ENCODE results near the gene PRMT2. TPM values are rescaled to one million over a fixed set of nuclear protein-coding genes. Genes with fewer than 3 reads are reported as not detected.
"Not testable (repeated sequence)": the region's sequence is repeated elsewhere in the genome, so short reads cannot be mapped to it uniquely, and the experiment has no call there.

Gene PRMT2
- total RNA-seq, 2 experiments from 2014 or later, result 60.9 to 74.1 TPM

GRCh38 chr21:46662765-46663500 lies 27.5 kb downstream of the PRMT2 start:
- H3K27ac Mint-ChIP-seq, result no peak overlapping the region
- no peak overlapping the region for H3K4me3 Mint-ChIP-seq
- CTCF ChIA-PET, result no interaction called here

DNA sequence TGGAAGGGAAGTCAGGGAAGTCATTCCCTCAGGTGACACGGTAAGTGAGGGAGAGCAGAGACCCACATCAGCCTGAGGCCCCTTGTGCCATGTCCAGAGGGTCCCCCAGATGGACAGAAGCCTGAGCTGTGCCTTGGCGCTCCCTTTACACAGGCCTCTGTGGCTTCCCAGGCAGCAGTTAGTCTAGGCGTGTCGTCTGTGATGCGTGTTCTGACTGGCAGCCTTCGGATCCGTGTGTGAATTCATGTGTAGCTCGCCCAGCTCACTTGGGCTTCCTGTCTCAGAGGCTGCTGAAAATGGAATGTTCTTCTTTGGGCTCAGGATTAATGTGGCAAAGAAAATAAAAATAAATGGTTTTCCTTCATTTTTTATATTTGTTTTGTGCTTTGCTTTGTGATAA lies 28.3 kb downstream of the PRMT2 start:
- CTCF ChIA-PET, result no interaction called here
- H3K27me3 Mint-ChIP-seq, result no peaks in the 10 kb centered on the region
- no peak overlapping the region for H3K4me3 Mint-ChIP-seq
- POLR2A ChIA-PET, result no interaction called here
- H3K4me1 Mint-ChIP-seq, result peaks cover 16% of the 10 kb centered on the region
- H3K9me3 Mint-ChIP-seq (ENCODE audit: low read depth), result no peaks in the 10 kb centered on the region
- peaks cover 18% of the 10 kb centered on the region for H3K36me3 Mint-ChIP-seq (ENCODE audit: low read depth)
- no peak for ATAC-seq
- DNase-seq, result no peak
- no peak overlapping the region for H3K27ac Mint-ChIP-seq
- intact Hi-C loops (cut with DNase I, micrococcal nuclease), result no loop called here

More at GRCh38 chr21:46662765-46663500, 27.5 kb downstream of the PRMT2 start:
- Mint-ChIP-seq H3K27me3 (no peaks in the 10 kb centered on the region), H3K4me1 (peaks cover 15% of the 10 kb centered on the region), H3K36me3 (ENCODE audit: low read depth) (peaks cover 23% of the 10 kb centered on the region), H3K9me3 (ENCODE audit: low read depth) (no peaks in the 10 kb centered on the region)
- POLR2A ChIA-PET, result no interaction called here
- intact Hi-C loops (cut with DNase I, micrococcal nuclease), result no loop called here
- no peak for DNase-seq
- no peak for ATAC-seq

- DNase-seq, result no peak
- POLR2A ChIA-PET, result no interaction called here
Measured at GRCh38 chr21:46664316-46664995, 29.0 kb downstream of the PRMT2 start.

DNA sequence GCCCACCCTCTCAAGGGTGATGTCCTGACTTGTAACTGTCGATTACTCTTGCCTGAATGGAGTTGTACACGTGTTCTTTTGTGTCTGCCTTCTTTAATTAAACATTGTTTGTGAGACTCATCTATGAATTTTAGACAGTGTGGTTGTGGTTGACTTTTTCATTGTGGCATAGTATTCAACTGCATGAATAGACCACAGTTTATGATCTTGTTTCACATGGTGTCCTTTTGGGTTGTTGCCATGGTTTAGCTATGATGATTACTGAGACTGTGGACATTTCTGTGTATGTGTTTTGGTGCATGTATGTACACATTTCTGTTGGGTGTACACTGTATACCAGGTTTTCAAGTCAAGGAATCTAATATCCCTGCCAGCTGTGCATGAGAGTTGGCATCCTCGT lies 30.1 kb downstream of the PRMT2 start:
- no peak for ATAC-seq
- ChIA-PET CTCF (interaction anchor here (0.6 to 1.1 kb wide), 3 partner anchors 25 to 398 kb away, joined by 3 to 4 read pairs (median 3); no protein-coding TSS in a partner anchor), POLR2A (interaction anchor here (0.6 kb wide), 1 partner anchor 84 kb away, joined by 3 read pairs; no protein-coding TSS in a partner anchor)
- no peaks in the 10 kb centered on the region for H3K27me3 Mint-ChIP-seq
- H3K4me3 Mint-ChIP-seq, result no peak overlapping the region
- H3K36me3 Mint-ChIP-seq (ENCODE audit: low read depth), result peaks cover 16% of the 10 kb centered on the region
- intact Hi-C loops (cut with DNase I, micrococcal nuclease), result no loop called here
- peaks cover 11% of the 10 kb centered on the region for H3K4me1 Mint-ChIP-seq
- H3K9me3 Mint-ChIP-seq (ENCODE audit: low read depth), result no peaks in the 10 kb centered on the region
- no peak overlapping the region for H3K27ac Mint-ChIP-seq
- no peak for DNase-seq

More at GRCh38 chr21:46664316-46664995, 29.0 kb downstream of the PRMT2 start:
- ATAC-seq, result no peak
- peaks cover 17% of the 10 kb centered on the region for H3K36me3 Mint-ChIP-seq (ENCODE audit: low read depth)
- no peaks in the 10 kb centered on the region for H3K27me3 Mint-ChIP-seq
- no peak overlapping the region for H3K4me3 Mint-ChIP-seq
- H3K4me1 Mint-ChIP-seq, result peaks cover 16% of the 10 kb centered on the region
- intact Hi-C loops (cut with DNase I, micrococcal nuclease), result no loop called here
- no peak overlapping the region for H3K27ac Mint-ChIP-seq
- CTCF ChIA-PET, result no interaction called here
- H3K9me3 Mint-ChIP-seq (ENCODE audit: low read depth), result no peaks in the 10 kb centered on the region

DNA sequence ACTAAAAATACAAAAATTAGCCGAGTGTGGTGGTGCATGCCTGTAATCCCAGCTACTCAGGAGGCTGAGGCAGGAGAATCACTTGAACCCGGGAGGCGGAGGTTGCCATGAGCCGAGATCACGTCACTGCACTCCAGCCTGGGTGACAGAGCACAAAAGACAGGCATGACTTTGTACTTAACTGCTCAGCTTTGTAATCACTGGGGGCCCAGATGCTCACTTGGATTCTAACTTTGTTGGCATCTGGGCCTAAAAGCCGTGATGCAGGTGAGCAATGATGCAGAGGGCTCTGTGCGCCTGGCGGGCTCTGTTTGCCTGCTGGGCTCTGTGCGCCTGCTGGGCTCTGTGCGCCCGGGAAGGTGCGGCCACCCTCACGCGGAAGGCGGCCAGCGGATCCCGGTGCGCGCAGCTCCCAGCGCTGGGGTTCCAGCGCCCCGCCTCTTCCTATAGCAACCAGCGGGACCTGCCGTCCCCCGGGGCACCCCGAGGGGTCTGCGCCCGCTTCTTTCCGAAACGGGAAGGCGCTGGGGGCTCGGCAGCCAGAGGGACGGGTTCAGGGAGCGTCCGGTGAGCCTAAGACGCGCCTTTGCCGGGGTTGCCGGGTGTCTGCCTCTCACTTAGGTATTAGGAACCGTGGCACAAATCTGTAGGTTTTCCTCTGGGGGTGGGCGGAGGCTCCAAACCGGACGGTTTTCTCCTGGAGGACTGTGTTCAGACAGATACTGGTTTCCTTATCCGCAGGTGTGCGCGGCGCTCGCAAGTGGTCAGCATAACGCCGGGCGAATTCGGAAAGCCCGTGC lies 31.7 kb downstream of the PRMT2 start:
- ChIA-PET POLR2A (no interaction called here), CTCF (interaction anchor here (1.0 to 1.2 kb wide), 4 partner anchors 9 to 204 kb away, joined by 3 to 5 read pairs (median 4); no protein-coding TSS in a partner anchor)
- H3K36me3 Mint-ChIP-seq (ENCODE audit: low read depth), result peaks cover 14% of the 10 kb centered on the region
- ATAC-seq (peak; percentile 56), DNase-seq (peak; percentile 40)
- H3K27ac Mint-ChIP-seq, result no peak overlapping the region
- peak overlapping the region; percentile 79 for H3K4me3 Mint-ChIP-seq
- intact Hi-C loops (cut with DNase I, micrococcal nuclease), result no loop called here
- no peaks in the 10 kb centered on the region for H3K27me3 Mint-ChIP-seq
- H3K4me1 Mint-ChIP-seq, result peaks cover 7% of the 10 kb centered on the region
- no peaks in the 10 kb centered on the region for H3K9me3 Mint-ChIP-seq (ENCODE audit: low read depth)

- H3K27ac Mint-ChIP-seq, result no peak overlapping the region
- POLR2A ChIA-PET, result no interaction called here
- intact Hi-C loops (cut with DNase I, micrococcal nuclease), result no loop called here
- H3K4me1 Mint-ChIP-seq, result peaks cover 7% of the 10 kb centered on the region
- CTCF ChIA-PET, result interaction anchor here (1.0 to 1.2 kb wide), 2 partner anchors 10 to 22 kb away, joined by 3 to 4 read pairs; no protein-coding TSS in a partner anchor
- ATAC-seq (peak; percentile 57), DNase-seq (peak; percentile 27)
- H3K36me3 Mint-ChIP-seq (ENCODE audit: low read depth), result peaks cover 14% of the 10 kb centered on the region
- H3K27me3 Mint-ChIP-seq, result no peaks in the 10 kb centered on the region
- H3K4me3 Mint-ChIP-seq, result peak overlapping the region; percentile 79
- no peaks in the 10 kb centered on the region for H3K9me3 Mint-ChIP-seq (ENCODE audit: low read depth)
Measured at GRCh38 chr21:46667741-46668380, 32.4 kb downstream of the PRMT2 start.

GRCh38 chr21:46668381-46668780 lies 32.9 kb downstream of the PRMT2 start:
- Mint-ChIP-seq H3K9me3 (ENCODE audit: low read depth) (no peaks in the 10 kb centered on the region), H3K27me3 (no peaks in the 10 kb centered on the region), H3K27ac (no peak overlapping the region), H3K4me1 (peaks cover 7% of the 10 kb centered on the region), H3K4me3 (peak overlapping the region; percentile 79), H3K36me3 (ENCODE audit: low read depth) (peaks cover 12% of the 10 kb centered on the region)
- ChIA-PET POLR2A (no interaction called here), CTCF (interaction anchor here (1.0 to 1.2 kb wide), 2 partner anchors 11 to 22 kb away, joined by 3 to 4 read pairs; no protein-coding TSS in a partner anchor)
- no peak for DNase-seq
- intact Hi-C loops (cut with DNase I, micrococcal nuclease), result no loop called here
- no peak for ATAC-seq

DNA sequence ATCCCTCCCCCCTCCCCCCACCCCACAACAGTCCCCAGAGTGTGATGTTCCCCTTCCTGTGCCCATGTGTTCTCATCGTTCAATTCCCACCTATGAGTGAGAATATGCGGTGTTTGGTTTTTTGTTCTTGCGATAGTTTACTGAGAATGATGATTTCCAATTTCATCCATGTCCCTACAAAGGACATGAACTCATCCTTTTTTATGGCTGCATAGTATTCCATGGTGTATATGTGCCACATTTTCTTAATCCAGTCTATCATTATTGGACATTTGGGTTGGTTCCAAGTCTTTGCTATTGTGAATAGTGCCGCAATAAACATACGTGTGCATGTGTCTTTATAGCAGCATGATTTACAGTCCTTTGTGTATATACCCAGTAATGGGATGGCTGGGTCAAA lies 33.4 kb downstream of the PRMT2 start:
- CTCF ChIA-PET; H3K27me3 Mint-ChIP-seq; H3K4me1 Mint-ChIP-seq; POLR2A ChIA-PET; intact Hi-C loops (cut with DNase I, micrococcal nuclease); ATAC-seq; DNase-seq; H3K9me3 Mint-ChIP-seq (ENCODE audit: low read depth); H3K4me3 Mint-ChIP-seq; H3K27ac Mint-ChIP-seq: not testable (repeated sequence)
- peaks cover 11% of the 10 kb centered on the region for H3K36me3 Mint-ChIP-seq (ENCODE audit: low read depth)

DNA sequence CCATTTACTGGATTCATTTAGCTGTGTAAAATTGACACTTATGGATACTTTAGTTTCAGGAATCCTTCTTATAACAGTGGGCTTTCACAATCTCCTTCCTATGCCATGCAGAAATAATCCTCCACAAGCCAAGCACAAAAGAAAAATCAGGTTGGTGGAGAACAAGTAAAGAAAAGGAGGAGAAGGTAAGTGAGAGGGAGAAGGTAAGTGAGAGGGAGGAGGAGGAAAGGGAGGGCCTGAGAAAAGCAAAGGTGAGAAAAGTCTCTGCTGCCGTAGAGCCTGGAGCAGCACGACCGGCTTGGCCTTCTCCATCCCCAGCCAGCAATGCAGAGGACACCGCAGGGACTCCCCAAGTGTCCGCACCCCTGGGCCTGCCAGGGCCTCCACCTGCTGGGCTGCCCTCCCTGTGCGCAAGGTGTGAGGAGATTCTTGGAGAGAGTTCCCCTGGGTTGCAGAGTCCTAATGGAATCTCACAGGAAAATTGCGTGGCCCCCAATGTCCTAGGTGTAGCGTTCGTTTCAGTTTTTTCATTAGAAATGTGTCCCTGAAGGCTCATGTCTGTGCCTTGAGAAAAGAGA lies 39.0 kb downstream of the PRMT2 start:
- DNase-seq (no peak), ATAC-seq (no peak)
- intact Hi-C loops (cut with DNase I, micrococcal nuclease), result no loop called here
- POLR2A ChIA-PET, result no interaction called here
- Mint-ChIP-seq H3K27ac (no peak overlapping the region), H3K36me3 (ENCODE audit: low read depth) (no peaks in the 10 kb centered on the region), H3K9me3 (ENCODE audit: low read depth) (no peaks in the 10 kb centered on the region), H3K27me3 (no peaks in the 10 kb centered on the region), H3K4me1 (no peaks in the 10 kb centered on the region), H3K4me3 (no peak overlapping the region)
- CTCF ChIA-PET, result no interaction called here

GRCh38 chr21:46675595-46676280 lies 40.3 kb downstream of the PRMT2 start:
- POLR2A ChIA-PET, result no interaction called here
- no peak overlapping the region for H3K4me3 Mint-ChIP-seq
- intact Hi-C loops (cut with DNase I, micrococcal nuclease), result no loop called here

More at GRCh38 chr21:46675595-46676280, 40.3 kb downstream of the PRMT2 start:
- H3K4me1 Mint-ChIP-seq, result no peaks in the 10 kb centered on the region
- H3K27me3 Mint-ChIP-seq, result no peaks in the 10 kb centered on the region
- no peak for ATAC-seq
- no peak for DNase-seq
- no peaks in the 10 kb centered on the region for H3K9me3 Mint-ChIP-seq (ENCODE audit: low read depth)
- CTCF ChIA-PET, result no interaction called here
- no peak overlapping the region for H3K27ac Mint-ChIP-seq
- H3K36me3 Mint-ChIP-seq (ENCODE audit: low read depth), result no peaks in the 10 kb centered on the region
